NT2/D1 (cell line): ENCODE results near the gene CNBD2.

Source experiments
- SUZ12 ChIP-seq: IDR thresholded peaks from 2 replicates; pipeline ENCODE4 v1.6.1; 2011; ENCODE audit not compliant: insufficient read length, insufficient read depth; ENCODE audit errors: extremely low read depth
- ZNF274 ChIP-seq: IDR thresholded peaks from 2 replicates; pipeline ENCODE4 v1.6.1; 2011; ENCODE audit warnings: mild to moderate bottlenecking, low read depth, low read length

DNA sequence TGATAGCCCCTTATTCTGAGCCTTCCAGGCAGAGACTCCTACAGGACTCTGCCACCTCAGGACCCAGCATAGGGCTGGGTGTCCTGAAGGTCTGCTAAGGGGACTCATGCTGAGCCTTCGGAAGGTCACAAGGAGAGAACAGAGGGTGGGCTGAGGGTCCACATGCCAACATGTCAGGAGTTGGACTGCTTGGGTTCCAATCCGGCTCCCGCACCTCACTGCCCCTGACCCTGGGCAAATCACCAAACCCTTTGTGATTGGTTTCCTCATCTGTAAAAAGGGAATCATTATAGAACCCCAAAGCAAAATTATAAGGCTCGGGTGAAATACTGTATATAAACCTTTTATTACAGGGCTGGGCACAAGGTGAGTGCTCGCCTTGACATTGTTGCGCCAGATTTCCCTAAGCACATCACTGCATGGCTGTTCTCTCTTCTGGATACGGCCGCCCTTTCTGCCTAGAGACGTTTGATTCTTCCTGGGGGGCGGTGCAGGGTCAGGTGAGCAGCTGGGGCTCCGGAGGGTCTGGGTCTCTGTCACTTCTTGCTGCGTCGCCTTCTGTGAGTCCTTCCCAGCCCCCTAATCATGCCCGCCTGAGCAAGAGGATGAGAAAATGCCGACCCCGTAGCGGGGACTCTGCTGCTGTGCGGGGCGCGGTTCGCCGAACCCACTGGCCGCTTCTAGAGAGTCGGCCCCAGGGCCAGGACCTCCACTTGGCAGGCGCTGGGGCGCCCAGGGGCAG, 95.7 kb downstream of the CNBD2 start:
- TF ChIP-seq ZNF274 (no peak), SUZ12 (no peak)
